ENCODE results near the gene RRP36. TPM values are rescaled to one million over a fixed set of nuclear protein-coding genes. Genes with fewer than 3 reads are reported as not detected.

Gene RRP36
- total and polyA plus RNA-seq, 2 donors = 50.1 to 64.6 TPM

DNA sequence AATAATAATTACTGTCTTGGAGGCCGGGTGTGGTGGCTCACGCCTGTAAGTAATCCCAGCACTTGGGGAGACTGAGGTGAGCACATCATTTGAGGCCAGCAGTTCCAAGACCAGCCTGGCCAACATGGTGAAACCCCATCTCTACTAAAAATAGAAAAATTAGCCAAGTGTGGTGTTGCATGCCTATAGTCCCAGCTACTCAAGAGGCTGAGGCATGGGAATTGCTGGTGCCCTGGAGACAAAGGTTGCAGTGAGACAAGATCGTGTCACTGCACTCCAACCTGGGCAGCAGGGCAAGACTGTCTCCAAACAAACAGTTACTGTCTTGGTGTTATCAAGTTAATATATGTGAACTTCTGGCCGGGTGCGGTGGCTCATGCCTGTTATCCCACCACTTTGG, 4.9 kb downstream of the RRP36 start:
- no peak overlapping the region for H3K27ac ChIP-seq (ENCODE audit: low read depth in 1 of 2, low read length in 1 of 2)
- peaks cover 3 to 13% of the 10 kb centered on the region in 2 donors for H3K4me1 ChIP-seq (ENCODE audit: control insufficient read depth in 2 of 2, insufficient read depth in 2 of 2, low read length in 2 of 2)
- no peaks in the 10 kb centered on the region for H3K27me3 ChIP-seq (ENCODE audit: control insufficient read depth in 2 of 2, insufficient read depth in 1 of 2, low read length in 1 of 2)
- no peak for DNase-seq (ENCODE audit: low read depth in 6 of 9, low spot score in 9 of 9)
- H3K36me3 ChIP-seq (ENCODE audit: control insufficient read depth in 2 of 2, insufficient read depth in 2 of 2, low read length in 1 of 2) = peaks cover 65 to 74% of the 10 kb centered on the region in 2 donors
- no peaks in the 10 kb centered on the region for H3K9me3 ChIP-seq (ENCODE audit: control insufficient read depth in 2 of 2, insufficient read depth in 1 of 2, low read length in 1 of 2)
- WGBS = 99% methylated on average over 5 of the region's 5 CpGs
- H3K4me3 ChIP-seq (ENCODE audit: low read length in 2 of 2) = no peak overlapping the region

DNA sequence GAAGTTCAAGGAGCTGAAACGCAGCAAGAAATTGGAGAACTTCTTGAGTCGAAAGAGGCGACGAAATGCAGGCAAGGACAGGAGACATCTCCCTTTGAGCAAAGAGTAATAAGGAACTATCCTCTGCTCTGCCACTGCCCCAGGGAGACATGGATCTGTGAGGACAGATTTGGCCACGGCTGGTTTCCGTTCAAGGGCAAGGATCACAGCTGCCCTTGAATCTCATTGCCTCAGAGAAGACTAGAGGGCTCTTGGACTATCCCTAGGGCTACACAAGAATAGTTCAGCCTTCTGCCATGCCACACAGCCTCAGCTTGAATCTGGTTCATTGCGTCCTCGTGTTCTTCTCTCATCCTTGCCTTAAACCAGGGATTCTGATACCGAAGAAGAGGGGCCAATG, 7.7 kb downstream of the RRP36 start:
- Histone ChIP-seq H3K4me3 (ENCODE audit: low read length in 2 of 2) (no peak overlapping the region), H3K27ac (ENCODE audit: low read depth in 1 of 2, low read length in 1 of 2) (no peak overlapping the region), H3K4me1 (ENCODE audit: control insufficient read depth in 2 of 2, insufficient read depth in 2 of 2, low read length in 2 of 2) (no peaks in the 10 kb centered on the region), H3K9me3 (ENCODE audit: control insufficient read depth in 2 of 2, insufficient read depth in 1 of 2, low read length in 1 of 2) (peaks cover 0 to 3% of the 10 kb centered on the region in 2 donors), H3K27me3 (ENCODE audit: control insufficient read depth in 2 of 2, insufficient read depth in 1 of 2, low read length in 1 of 2) (no peaks in the 10 kb centered on the region), H3K36me3 (ENCODE audit: control insufficient read depth in 2 of 2, insufficient read depth in 2 of 2, low read length in 1 of 2) (peaks cover 72 to 86% of the 10 kb centered on the region in 2 donors)
- 99% methylated on average over 9 of the region's 9 CpGs for WGBS
- no peak for DNase-seq (ENCODE audit: low read depth in 6 of 9, low spot score in 9 of 9)

DNA sequence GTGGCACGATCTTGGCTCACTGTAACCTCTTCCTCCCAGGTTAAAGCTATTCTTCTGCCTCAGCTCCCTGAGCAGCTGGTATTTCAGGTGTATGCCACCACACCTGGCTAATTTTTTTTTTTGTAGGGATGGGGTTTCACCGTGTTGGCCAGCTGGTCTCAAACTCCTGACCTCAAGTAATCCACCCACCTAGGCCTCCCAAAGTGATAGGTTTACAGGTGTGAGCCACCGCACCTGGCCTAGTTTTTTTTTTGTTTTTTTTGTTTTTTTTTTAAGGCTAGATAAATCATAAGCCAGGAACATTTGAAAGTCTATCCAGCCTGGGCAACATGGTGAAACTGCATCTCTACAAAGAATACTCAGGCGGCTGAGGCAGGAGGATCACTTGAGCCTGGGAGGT, 10.9 kb downstream of the RRP36 start:
- no peak for DNase-seq (ENCODE audit: low read depth in 6 of 9, low spot score in 9 of 9)
- Histone ChIP-seq H3K4me1 (ENCODE audit: control insufficient read depth in 2 of 2, insufficient read depth in 2 of 2, low read length in 2 of 2) (no peaks in the 10 kb centered on the region), H3K4me3 (ENCODE audit: low read length in 2 of 2) (no peak overlapping the region), H3K36me3 (ENCODE audit: control insufficient read depth in 2 of 2, insufficient read depth in 2 of 2, low read length in 1 of 2) (peaks cover 59 to 77% of the 10 kb centered on the region in 2 donors), H3K27me3 (ENCODE audit: control insufficient read depth in 2 of 2, insufficient read depth in 1 of 2, low read length in 1 of 2) (no peaks in the 10 kb centered on the region), H3K9me3 (ENCODE audit: control insufficient read depth in 2 of 2, insufficient read depth in 1 of 2, low read length in 1 of 2) (peaks cover 0 to 3% of the 10 kb centered on the region in 2 donors), H3K27ac (ENCODE audit: low read depth in 1 of 2, low read length in 1 of 2) (no peak overlapping the region)
- 95% methylated on average over 4 of the region's 4 CpGs for WGBS

DNA sequence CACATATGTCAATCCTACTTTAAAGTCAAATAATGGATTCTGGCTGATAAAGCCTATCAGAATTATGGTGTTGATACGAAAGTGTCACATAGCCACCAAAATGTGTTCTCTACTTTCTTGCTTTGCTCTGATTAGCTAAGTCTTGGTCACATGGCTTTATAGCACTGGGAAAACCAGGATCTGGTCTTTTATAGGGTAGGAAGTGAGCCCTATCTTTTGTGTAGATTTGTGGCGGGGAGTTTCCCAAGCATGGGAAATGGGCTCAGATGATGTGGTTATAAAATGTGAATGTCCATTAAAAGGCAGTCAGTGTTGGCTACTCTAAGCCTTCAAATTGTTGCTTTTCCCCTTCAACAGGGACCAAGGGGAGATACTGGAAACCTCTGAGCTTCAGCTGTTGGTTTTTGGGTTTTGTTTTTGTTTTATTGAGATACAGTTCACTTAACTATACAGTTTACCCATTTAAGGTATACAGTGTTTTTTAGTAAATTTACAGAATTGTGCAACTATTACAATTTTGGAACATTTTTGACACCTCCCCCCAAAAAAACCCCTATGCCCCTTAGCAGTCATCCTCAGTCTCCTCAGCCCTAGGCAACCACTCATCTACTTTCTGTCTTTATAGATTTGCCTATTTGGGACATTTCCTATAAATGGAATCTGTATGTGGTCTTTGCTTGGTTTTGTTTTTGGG, 12.2 kb downstream of the RRP36 start:
- Histone ChIP-seq H3K4me3 (ENCODE audit: low read length in 2 of 2) (no peak overlapping the region), H3K27ac (ENCODE audit: low read depth in 1 of 2, low read length in 1 of 2) (no peak overlapping the region), H3K4me1 (ENCODE audit: control insufficient read depth in 2 of 2, insufficient read depth in 2 of 2, low read length in 2 of 2) (no peaks in the 10 kb centered on the region), H3K36me3 (ENCODE audit: control insufficient read depth in 2 of 2, insufficient read depth in 2 of 2, low read length in 1 of 2) (peaks cover 59 to 80% of the 10 kb centered on the region in 2 donors), H3K9me3 (ENCODE audit: control insufficient read depth in 2 of 2, insufficient read depth in 1 of 2, low read length in 1 of 2) (peaks cover 0 to 3% of the 10 kb centered on the region in 2 donors), H3K27me3 (ENCODE audit: control insufficient read depth in 2 of 2, insufficient read depth in 1 of 2, low read length in 1 of 2) (no peaks in the 10 kb centered on the region)
- DNase-seq (ENCODE audit: low read depth in 6 of 9, low spot score in 9 of 9) = no peak
- 97% methylated on average over 2 of the region's 2 CpGs for WGBS

DNA sequence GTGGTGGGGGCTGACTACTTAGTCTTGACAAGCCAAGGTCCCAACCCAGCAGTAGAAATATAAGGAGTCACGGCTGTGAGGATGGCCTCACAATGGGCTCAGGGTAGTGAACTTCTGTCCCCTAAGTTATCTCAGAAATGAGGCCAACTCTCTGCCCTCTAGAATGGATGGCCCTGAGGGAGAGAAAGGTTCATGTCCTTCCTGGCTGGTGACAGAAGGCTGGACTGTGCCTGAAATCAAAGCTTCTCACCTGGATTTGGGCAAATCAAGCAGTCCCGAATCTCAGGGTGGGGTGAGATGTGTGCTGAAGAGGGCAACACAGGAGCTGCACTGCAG, 12.7 kb downstream of the RRP36 start:
- no peak overlapping the region for H3K27ac ChIP-seq (ENCODE audit: low read depth in 1 of 2, low read length in 1 of 2)
- no peak overlapping the region for H3K4me3 ChIP-seq (ENCODE audit: low read length in 2 of 2)
- peaks cover 59 to 80% of the 10 kb centered on the region in 2 donors for H3K36me3 ChIP-seq (ENCODE audit: control insufficient read depth in 2 of 2, insufficient read depth in 2 of 2, low read length in 1 of 2)
- WGBS = 97% methylated on average over 2 of the region's 2 CpGs
- H3K9me3 ChIP-seq (ENCODE audit: control insufficient read depth in 2 of 2, insufficient read depth in 1 of 2, low read length in 1 of 2) = peaks cover 0 to 3% of the 10 kb centered on the region in 2 donors
- no peaks in the 10 kb centered on the region for H3K4me1 ChIP-seq (ENCODE audit: control insufficient read depth in 2 of 2, insufficient read depth in 2 of 2, low read length in 2 of 2)
- H3K27me3 ChIP-seq (ENCODE audit: control insufficient read depth in 2 of 2, insufficient read depth in 1 of 2, low read length in 1 of 2) = no peaks in the 10 kb centered on the region
- DNase-seq (ENCODE audit: low read depth in 6 of 9, low spot score in 9 of 9) = no peak

DNA sequence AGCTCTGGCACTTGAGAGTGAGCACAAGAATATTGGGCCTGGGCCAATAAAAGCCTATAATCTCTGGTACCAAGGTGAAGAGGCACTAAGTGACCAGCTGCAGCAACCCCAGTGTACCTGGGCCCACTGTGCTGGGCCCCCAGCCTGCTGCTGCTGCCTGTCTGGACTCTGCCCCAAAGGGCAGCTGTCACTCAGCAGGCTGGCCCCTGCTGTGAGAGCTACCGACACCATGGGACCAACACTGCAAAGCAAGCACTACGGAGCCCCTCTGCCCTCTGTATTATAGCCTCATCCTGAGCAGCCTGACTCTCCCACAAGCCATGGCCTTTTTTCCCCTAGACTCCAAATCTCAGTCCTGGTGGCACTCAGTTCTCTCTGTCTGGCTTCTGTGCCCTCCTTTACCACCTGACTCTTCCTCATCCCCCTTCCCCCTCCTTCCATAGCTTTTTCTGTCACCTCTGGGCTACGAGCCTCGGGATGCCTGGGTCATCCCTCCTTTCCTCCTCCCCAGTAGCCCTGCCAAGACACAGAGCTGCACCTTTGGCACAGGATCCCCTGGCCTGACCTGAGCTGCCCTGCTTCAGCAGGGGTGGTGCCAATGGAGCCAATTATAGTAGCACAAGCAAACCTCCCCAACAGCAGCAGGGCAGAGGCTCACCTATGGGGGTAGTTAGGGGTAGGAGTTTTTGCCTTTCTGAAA, 14.2 kb downstream of the RRP36 start:
- H3K4me1 ChIP-seq (ENCODE audit: control insufficient read depth in 2 of 2, insufficient read depth in 2 of 2, low read length in 2 of 2) = no peaks in the 10 kb centered on the region
- no peak overlapping the region for H3K4me3 ChIP-seq (ENCODE audit: low read length in 2 of 2)
- WGBS = 98% methylated on average over 4 of the region's 4 CpGs
- peaks cover 0 to 3% of the 10 kb centered on the region in 2 donors for H3K9me3 ChIP-seq (ENCODE audit: control insufficient read depth in 2 of 2, insufficient read depth in 1 of 2, low read length in 1 of 2)
- H3K36me3 ChIP-seq (ENCODE audit: control insufficient read depth in 2 of 2, insufficient read depth in 2 of 2, low read length in 1 of 2) = peaks cover 55 to 79% of the 10 kb centered on the region in 2 donors
- no peak for DNase-seq (ENCODE audit: low read depth in 6 of 9, low spot score in 9 of 9)
- no peak overlapping the region for H3K27ac ChIP-seq (ENCODE audit: low read depth in 1 of 2, low read length in 1 of 2)
- H3K27me3 ChIP-seq (ENCODE audit: control insufficient read depth in 2 of 2, insufficient read depth in 1 of 2, low read length in 1 of 2) = no peaks in the 10 kb centered on the region

DNA sequence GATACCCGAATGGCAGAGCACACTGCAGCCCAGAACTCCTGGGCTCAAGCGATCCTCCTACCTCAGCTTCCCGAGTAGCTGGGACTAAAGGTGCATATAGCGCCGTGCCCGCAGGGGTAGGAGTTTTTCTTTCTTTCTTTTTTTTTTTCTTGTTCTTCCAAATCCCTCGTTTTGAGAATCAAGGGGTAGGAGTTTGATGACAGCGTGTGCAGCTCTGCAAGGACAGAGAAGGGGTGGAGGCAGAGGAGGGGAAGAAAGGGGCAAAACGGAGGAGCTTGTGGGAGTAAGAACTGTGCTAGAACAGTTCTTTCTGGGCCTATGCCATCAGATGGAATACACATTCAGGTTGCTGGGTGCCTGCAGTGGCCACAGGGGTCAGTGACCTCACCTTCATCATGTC, 15.3 kb downstream of the RRP36 start:
- peaks cover 0 to 3% of the 10 kb centered on the region in 2 donors for H3K9me3 ChIP-seq (ENCODE audit: control insufficient read depth in 2 of 2, insufficient read depth in 1 of 2, low read length in 1 of 2)
- DNase-seq (ENCODE audit: low read depth in 6 of 9, low spot score in 9 of 9) = no peak
- no peaks in the 10 kb centered on the region for H3K27me3 ChIP-seq (ENCODE audit: control insufficient read depth in 2 of 2, insufficient read depth in 1 of 2, low read length in 1 of 2)
- WGBS = 98% methylated on average over 9 of the region's 9 CpGs
- no peak overlapping the region for H3K4me3 ChIP-seq (ENCODE audit: low read length in 2 of 2)
- H3K36me3 ChIP-seq (ENCODE audit: control insufficient read depth in 2 of 2, insufficient read depth in 2 of 2, low read length in 1 of 2) = peaks cover 59 to 78% of the 10 kb centered on the region in 2 donors
- H3K4me1 ChIP-seq (ENCODE audit: control insufficient read depth in 2 of 2, insufficient read depth in 2 of 2, low read length in 2 of 2) = no peaks in the 10 kb centered on the region
- no peak overlapping the region for H3K27ac ChIP-seq (ENCODE audit: low read depth in 1 of 2, low read length in 1 of 2)

DNA sequence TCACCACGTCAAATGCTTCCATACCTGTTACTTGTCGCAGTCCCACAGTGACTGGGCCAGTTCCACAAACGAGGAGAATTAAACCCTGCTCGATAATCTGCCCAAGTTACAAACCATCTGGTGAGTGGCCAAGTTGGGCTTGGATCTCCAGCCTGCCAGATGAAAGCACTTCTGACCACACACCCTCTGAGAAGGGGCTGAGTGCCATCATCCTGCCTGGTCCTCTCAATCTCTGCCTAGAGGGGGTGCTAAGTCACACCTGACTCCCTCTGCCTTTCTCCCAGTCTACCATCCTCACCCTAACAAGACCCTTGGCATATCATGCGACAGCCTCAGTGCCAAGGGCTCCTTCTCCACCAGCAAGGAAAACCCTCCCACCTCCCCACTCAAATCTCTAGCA, 15.8 kb downstream of the RRP36 start:
- Histone ChIP-seq H3K27ac (ENCODE audit: low read depth in 1 of 2, low read length in 1 of 2) (no peak overlapping the region), H3K27me3 (ENCODE audit: control insufficient read depth in 2 of 2, insufficient read depth in 1 of 2, low read length in 1 of 2) (no peaks in the 10 kb centered on the region), H3K36me3 (ENCODE audit: control insufficient read depth in 2 of 2, insufficient read depth in 2 of 2, low read length in 1 of 2) (peaks cover 55 to 74% of the 10 kb centered on the region in 2 donors), H3K9me3 (ENCODE audit: control insufficient read depth in 2 of 2, insufficient read depth in 1 of 2, low read length in 1 of 2) (peaks cover 0 to 3% of the 10 kb centered on the region in 2 donors), H3K4me1 (ENCODE audit: control insufficient read depth in 2 of 2, insufficient read depth in 2 of 2, low read length in 2 of 2) (no peaks in the 10 kb centered on the region), H3K4me3 (ENCODE audit: low read length in 2 of 2) (no peak overlapping the region)
- DNase-seq (ENCODE audit: low read depth in 6 of 9, low spot score in 9 of 9) = no peak
- 96% methylated on average over 5 of the region's 5 CpGs for WGBS

DNA sequence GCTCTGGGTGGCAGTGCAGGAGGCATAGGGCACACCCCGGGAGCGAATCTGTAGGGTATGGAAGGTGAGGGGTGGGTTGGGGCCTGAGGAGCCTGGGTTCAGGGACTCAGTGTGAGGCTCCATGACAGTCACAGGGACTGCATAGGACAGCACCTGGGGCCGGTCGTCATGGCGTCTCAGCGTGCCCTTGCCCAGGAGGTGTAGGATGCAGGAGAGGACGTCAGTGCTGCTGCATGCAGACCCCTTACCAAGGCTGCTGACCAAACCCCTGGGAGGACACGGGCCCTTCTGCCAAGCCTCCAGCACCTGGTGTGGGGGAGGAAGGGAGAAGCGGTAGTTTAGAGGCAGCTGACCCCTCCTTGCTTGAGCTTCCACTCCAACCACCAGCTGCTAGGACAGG, 16.3 kb downstream of the RRP36 start:
- Histone ChIP-seq H3K27me3 (ENCODE audit: control insufficient read depth in 2 of 2, insufficient read depth in 1 of 2, low read length in 1 of 2) (no peaks in the 10 kb centered on the region), H3K4me1 (ENCODE audit: control insufficient read depth in 2 of 2, insufficient read depth in 2 of 2, low read length in 2 of 2) (no peaks in the 10 kb centered on the region), H3K9me3 (ENCODE audit: control insufficient read depth in 2 of 2, insufficient read depth in 1 of 2, low read length in 1 of 2) (peaks cover 0 to 1% of the 10 kb centered on the region in 2 donors), H3K4me3 (ENCODE audit: low read length in 2 of 2) (no peak overlapping the region), H3K27ac (ENCODE audit: low read depth in 1 of 2, low read length in 1 of 2) (no peak overlapping the region), H3K36me3 (ENCODE audit: control insufficient read depth in 2 of 2, insufficient read depth in 2 of 2, low read length in 1 of 2) (peaks cover 50 to 71% of the 10 kb centered on the region in 2 donors)
- no peak for DNase-seq (ENCODE audit: low read depth in 6 of 9, low spot score in 9 of 9)
- 98% methylated on average over 9 of the region's 9 CpGs for WGBS

All from thymus (tissue), 11 donors.